HL-60 (cell line): ENCODE data around the gene AFTPH.

Experiments used
- CTCF ChIP-seq: IDR thresholded peaks from one replicate; pipeline ENCODE4 v1.5.1; 2011; ENCODE audit warnings: low read length, control low read depth, inconsistent platforms; ENCODE audit not compliant: insufficient read depth
- GABPA ChIP-seq: IDR thresholded peaks from 2 replicates; pipeline ENCODE4 v1.6.1; 2012; ENCODE audit warnings: low read depth
- POLR2AphosphoS5 ChIP-seq: IDR thresholded peaks from 2 replicates; pipeline ENCODE4 v1.6.1; 2012; ENCODE audit warnings: low read depth
- REST ChIP-seq: IDR thresholded peaks from 2 replicates; pipeline ENCODE4 v1.6.1; 2012; ENCODE audit warnings: low read depth; ENCODE audit not compliant: insufficient replicate concordance
- SPI1 ChIP-seq: IDR thresholded peaks from 2 replicates; pipeline ENCODE4 v1.6.1; 2012; ENCODE audit warnings: low read depth, mild to moderate bottlenecking, borderline replicate concordance

GRCh38 chr2:64629329-64629781, 105.2 kb downstream of the AFTPH start:
- no peak for TF ChIP-seq CTCF
- no peak for TF ChIP-seq POLR2AphosphoS5
- TF ChIP-seq GABPA: no peak
- no peak for TF ChIP-seq REST
- TF ChIP-seq SPI1: no peak
